ENCODE results near the gene CLDND2. TPM values are rescaled to one million over a fixed set of nuclear protein-coding genes. Genes with fewer than 3 reads are reported as not detected.

The CLDND2 gene
- not detected in 2 replicates for total RNA-seq

GRCh38 chr19:51368366-51369282, at the start of gene CLDND2:
TSS of gene CLDND2 (minus strand) at chr19:51369003. CDS start at chr19:51368577, 426 bp downstream.

GRCh38 chr19:51417107-51417809, 48.5 kb upstream of the CLDND2 start, which contains the start of gene SIGLEC10:
TSS of gene SIGLEC10 (minus strand) at chr19:51417642. CDS start at chr19:51417581, 61 bp downstream.

DNA sequence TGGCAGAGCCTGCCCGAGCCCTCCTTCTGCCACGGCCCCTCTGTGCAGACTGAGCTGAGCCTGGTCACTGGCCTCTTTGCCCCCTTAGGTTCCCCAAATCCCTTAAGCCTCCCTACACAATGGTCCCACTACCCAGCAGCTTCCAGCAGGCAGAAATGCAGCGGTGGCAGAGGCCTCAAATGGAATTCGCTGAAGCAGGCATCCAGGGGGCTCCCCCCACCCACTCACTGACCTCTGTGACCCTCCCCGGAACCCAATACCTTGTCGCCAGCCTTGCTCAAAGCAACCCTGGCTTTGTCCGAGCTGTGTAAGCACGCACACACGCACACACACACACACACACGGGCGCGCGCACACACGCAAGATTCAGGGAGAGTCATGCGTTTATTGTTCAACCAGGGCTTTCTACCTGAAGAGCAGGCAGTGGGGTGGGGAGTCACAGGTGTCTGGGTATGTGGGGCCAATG, 19.2 kb upstream of the CLDND2 start, which contains the start of gene LIM2:
TSS of gene LIM2 (minus strand) at position 51 of the 466 bp plus-strand sequence. CDS start 531 bp downstream, outside the sequence.

DNA sequence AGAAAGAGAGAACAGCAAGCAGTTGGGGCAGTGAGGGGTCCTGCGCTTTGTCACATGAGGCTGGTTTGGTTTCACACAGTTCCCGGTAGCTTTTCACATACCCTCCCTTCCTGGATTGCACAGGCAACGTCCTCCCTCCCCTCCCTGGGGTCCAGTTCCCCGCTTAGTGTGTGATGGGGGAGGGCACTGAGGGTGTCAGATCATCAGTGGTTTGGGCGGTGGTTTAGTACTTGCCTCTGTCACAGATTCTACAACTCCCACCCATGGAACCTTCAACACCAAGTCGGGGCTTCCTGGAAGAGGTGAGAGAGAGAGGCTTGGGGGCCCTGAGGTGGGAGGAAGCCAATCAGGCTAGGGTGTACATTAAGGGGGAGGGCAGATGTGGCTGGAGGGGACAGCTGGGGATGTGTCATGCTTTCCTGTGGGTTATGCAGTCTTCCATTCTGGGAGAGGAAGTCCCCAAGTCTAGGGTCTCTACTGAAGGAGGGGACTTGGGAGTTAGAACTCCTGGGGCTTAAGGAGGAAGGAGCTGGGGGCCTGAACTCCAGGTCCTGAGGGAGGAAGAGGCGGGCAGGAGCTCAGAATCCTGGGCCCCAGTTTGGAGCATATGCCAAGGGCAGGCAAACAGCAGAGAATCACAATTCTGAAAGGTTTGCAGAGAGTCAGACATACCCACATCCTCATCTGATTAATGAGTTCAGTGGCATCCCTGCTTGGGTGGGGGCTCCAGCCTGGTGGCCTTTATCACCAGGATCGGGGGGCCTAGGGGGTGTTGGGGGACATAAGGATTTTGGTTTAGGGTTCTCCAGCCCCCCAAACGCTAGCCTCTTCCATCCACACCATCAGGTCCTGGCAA, 4.1 kb upstream of the CLDND2 start, which contains the start of gene NKG7:
TSS of gene NKG7 (minus strand) at position 6 of the 856 bp plus-strand sequence. CDS start 119 bp downstream, outside the sequence.

DNA sequence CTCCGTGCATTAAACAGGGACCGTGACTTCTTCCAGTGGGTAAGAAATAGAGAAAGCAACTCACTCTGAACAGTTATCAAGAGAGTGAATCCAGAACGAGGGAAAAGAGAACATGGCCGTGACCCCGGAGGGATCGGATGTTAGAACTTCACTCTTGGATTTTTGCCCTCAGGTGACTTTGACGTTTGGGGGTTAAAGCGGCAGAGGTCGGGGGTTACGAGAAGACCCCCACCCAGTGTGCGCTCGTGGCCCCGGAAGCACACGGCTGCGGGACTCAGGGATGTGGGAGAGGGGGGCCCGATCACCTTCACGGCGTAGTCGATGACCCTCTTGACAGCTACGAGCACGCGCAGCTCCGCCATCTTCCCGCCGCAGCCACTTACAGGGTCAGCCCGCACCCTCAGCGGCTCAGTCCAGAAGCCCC, 2.8 kb downstream of the CLDND2 start, which contains the start of gene ETFB:
TSS of gene ETFB (minus strand) at position 424 of the 424 bp plus-strand sequence. CDS start at position 362, 62 bp downstream.

GRCh38 chr19:51341976-51342580, 26.7 kb downstream of the CLDND2 start, which contains the start of gene VSIG10L:
TSS of gene VSIG10L (minus strand) at chr19:51342139. CDS start at chr19:51342124, 15 bp downstream.

Other genes starting within 250 kb of the CLDND2 start
- 1.1 TPM in 1 of 2 replicates, not detected in the other for gene SIGLEC9, start 244.1 kb downstream of the CLDND2 start, total RNA-seq
- not detected in 2 replicates for gene SIGLEC7, start 226.7 kb downstream of the CLDND2 start, total RNA-seq
- gene CD33, start 143.9 kb downstream of the CLDND2 start, total RNA-seq: not detected in 2 replicates
- not detected in 2 replicates for gene SIGLECL1, start 117.9 kb downstream of the CLDND2 start, total RNA-seq
- not detected in 2 replicates for gene IGLON5, start 57.4 kb downstream of the CLDND2 start, total RNA-seq
- gene VSIG10L, start 26.9 kb downstream of the CLDND2 start, total RNA-seq: 0.29 and 0.35 TPM in 2 replicates
- gene ETFB, start 2.6 kb downstream of the CLDND2 start, total RNA-seq: 105 and 157 TPM in 2 replicates
- gene NKG7, start 3.7 kb upstream of the CLDND2 start, total RNA-seq: not detected in 2 replicates
- gene LIM2, start 19.0 kb upstream of the CLDND2 start, total RNA-seq: not detected in 2 replicates
- not detected in 2 replicates for gene C19orf84, start 21.6 kb upstream of the CLDND2 start, total RNA-seq
- not detected in 2 replicates for gene SIGLEC10, start 48.6 kb upstream of the CLDND2 start, total RNA-seq
- gene SIGLEC8, start 89.5 kb upstream of the CLDND2 start, total RNA-seq: not detected in 2 replicates
- gene CEACAM18, start 109.5 kb upstream of the CLDND2 start, total RNA-seq: not detected in 2 replicates
- not detected in 2 replicates for gene SIGLEC12, start 132.8 kb upstream of the CLDND2 start, total RNA-seq
- not detected in 2 replicates for gene SIGLEC6, start 162.7 kb upstream of the CLDND2 start, total RNA-seq
- gene ZNF175, start 202.3 kb upstream of the CLDND2 start, total RNA-seq: 1.2 and 5.0 TPM in 2 replicates